ENCODE data around the gene GIPC1. TPM values are rescaled to one million over a fixed set of nuclear protein-coding genes. Genes with fewer than 3 reads are reported as not detected.

GIPC1 gene
- total RNA-seq, 1 experiment from 2014 or later = 59.4 TPM

DNA sequence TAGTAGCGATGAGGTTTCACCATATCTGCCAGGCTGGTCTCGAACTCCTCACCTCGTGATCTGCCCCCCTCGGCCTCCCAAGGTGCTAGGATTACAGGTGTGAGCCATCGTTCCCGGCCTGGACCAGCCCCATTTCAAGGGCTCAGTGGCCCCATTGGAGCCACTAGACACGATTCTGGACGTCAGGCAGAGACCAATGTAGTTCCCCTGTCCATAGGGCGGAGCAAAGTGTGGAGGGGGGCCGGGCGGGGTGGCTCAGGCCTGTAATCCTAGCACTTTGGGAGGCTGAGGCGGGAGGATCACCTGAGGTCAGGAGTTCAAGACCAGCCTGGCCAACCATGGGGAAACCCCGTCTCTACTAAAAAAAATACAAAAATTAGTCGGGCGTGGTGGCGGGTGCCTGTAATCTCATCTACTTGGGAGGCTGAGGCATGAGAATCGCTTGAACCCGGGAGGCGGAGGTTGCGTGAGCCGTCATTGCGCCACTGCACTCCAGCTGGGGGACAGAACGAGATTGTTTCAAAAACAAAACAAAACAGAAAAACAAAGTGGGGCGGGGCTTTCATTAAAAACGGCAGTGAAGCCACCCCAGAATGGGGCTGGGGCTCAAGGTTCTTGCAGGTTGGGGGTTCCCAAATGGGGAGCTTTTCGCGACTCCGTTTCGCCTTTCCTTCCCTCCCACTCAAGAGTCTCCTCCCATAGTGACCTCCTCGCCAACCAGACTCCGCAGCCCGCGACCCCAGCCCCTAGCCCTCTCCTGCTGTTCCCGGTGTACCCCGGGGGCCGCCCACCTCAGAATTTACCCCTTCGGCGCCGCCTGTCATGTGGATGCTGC, 32.7 kb upstream of the GIPC1 start:
- H3K27ac ChIP-seq (ENCODE audit: low read depth, low read length, poor library complexity, severe bottlenecking) = peak overlapping the region; percentile 15
- BruUV-seq (replicated peaks) = no TSS peak
- intact Hi-C loops (cut with micrococcal nuclease; ENCODE audit: unreplicated experiment) = no loop called here
- peak overlapping the region; percentile 83 for H3K4me3 ChIP-seq (ENCODE audit: low read depth, low read length, poor library complexity, severe bottlenecking)
- DNase-seq (ENCODE audit: low spot score) = no peak
- POLR2A ChIA-PET (ENCODE audit: low non-redundant PET) = interaction anchor here (0.5 kb wide), 1 partner anchor 25 kb away, joined by 3 read pairs; no protein-coding TSS in a partner anchor
- CTCF ChIA-PET = no interaction called here
- no peaks in the 10 kb centered on the region for H3K36me3 ChIP-seq (ENCODE audit: insufficient read depth, low read length, poor library complexity, severe bottlenecking)
- no peak for TF ChIP-seq EZH2 (IDR thresholded peaks at IDR 0.05; ENCODE audit: borderline replicate concordance, low read depth, low read length, poor library complexity, severe bottlenecking)
- TF ChIP-seq, protein P1, sequence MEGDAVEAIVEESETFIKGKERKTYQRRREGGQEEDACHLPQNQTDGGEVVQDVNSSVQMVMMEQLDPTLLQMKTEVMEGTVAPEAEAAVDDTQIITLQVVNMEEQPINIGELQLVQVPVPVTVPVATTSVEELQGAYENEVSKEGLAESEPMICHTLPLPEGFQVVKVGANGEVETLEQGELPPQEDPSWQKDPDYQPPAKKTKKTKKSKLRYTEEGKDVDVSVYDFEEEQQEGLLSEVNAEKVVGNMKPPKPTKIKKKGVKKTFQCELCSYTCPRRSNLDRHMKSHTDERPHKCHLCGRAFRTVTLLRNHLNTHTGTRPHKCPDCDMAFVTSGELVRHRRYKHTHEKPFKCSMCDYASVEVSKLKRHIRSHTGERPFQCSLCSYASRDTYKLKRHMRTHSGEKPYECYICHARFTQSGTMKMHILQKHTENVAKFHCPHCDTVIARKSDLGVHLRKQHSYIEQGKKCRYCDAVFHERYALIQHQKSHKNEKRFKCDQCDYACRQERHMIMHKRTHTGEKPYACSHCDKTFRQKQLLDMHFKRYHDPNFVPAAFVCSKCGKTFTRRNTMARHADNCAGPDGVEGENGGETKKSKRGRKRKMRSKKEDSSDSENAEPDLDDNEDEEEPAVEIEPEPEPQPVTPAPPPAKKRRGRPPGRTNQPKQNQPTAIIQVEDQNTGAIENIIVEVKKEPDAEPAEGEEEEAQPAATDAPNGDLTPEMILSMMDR (conservative IDR thresholded peaks at IDR 0.05; ENCODE audit: low read depth, low read length) = no peak
- H3K4me1 ChIP-seq (ENCODE audit: insufficient read depth, low read length, poor library complexity, severe bottlenecking) = no peaks in the 10 kb centered on the region
- H3K9me3 ChIP-seq (ENCODE audit: low read depth, low read length, poor library complexity, severe bottlenecking) = no peaks in the 10 kb centered on the region
- no peaks in the 10 kb centered on the region for H3K27me3 ChIP-seq (replicated peaks; ENCODE audit: insufficient read depth, low read depth, low read length, poor library complexity)

DNA sequence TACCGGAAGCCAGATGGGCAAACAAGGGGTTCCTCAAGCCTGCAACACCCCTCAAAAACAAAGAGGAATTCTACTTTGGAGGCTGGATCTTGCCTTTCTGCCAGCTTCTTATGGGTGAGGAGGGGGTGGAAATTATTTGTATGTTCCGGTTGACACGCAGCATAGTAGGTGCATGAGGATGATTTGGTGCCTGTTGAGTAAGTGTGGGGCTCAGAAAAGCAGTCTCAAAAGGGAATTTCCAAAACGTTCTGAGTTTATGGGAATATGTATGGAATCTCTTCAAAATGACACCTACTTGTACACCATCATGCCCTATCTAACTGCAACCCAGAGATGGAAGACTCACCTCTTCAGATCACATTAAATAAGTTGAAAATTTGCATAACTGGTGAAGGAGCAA, 30.5 kb upstream of the GIPC1 start:
- no peak for TF ChIP-seq EZH2 (IDR thresholded peaks at IDR 0.05; ENCODE audit: borderline replicate concordance, low read depth, low read length, poor library complexity, severe bottlenecking)
- TF ChIP-seq, protein P1 (conservative IDR thresholded peaks at IDR 0.05; ENCODE audit: low read depth, low read length) = no peak
- Histone ChIP-seq H3K4me3 (ENCODE audit: low read depth, low read length, poor library complexity, severe bottlenecking) (no peak overlapping the region), H3K9me3 (ENCODE audit: low read depth, low read length, poor library complexity, severe bottlenecking) (no peaks in the 10 kb centered on the region), H3K27ac (ENCODE audit: low read depth, low read length, poor library complexity, severe bottlenecking) (peak overlapping the region; percentile 22), H3K27me3 (replicated peaks; ENCODE audit: insufficient read depth, low read depth, low read length, poor library complexity) (no peaks in the 10 kb centered on the region), H3K36me3 (ENCODE audit: insufficient read depth, low read length, poor library complexity, severe bottlenecking) (no peaks in the 10 kb centered on the region), H3K4me1 (ENCODE audit: insufficient read depth, low read length, poor library complexity, severe bottlenecking) (peaks cover 9% of the 10 kb centered on the region)
- no TSS peak for BruUV-seq (replicated peaks)
- no peak for DNase-seq (ENCODE audit: low spot score)
- intact Hi-C loops (cut with micrococcal nuclease; ENCODE audit: unreplicated experiment) = no loop called here
- POLR2A ChIA-PET (ENCODE audit: low non-redundant PET) = no interaction called here
- CTCF ChIA-PET = no interaction called here

DNA sequence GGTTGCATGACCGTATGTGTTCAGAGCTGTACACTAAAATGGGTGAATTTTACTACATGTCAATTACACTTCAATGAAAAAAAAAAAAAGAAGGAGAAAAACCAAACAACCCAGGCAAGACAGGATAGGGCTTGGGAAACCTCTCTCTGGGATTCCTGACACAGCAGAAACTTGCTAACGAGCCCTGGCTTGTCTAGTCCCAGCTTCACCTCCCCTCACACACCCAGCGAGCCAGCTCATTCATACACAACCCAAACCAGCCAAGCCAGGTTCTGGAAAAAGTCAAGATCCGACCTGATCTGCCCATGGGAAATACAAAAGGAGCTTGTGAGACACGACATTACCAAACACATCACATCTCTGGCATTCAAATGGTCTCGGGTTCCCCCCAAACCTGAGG, 29.8 kb upstream of the GIPC1 start:
- peaks cover 9% of the 10 kb centered on the region for H3K4me1 ChIP-seq (ENCODE audit: insufficient read depth, low read length, poor library complexity, severe bottlenecking)
- H3K27me3 ChIP-seq (replicated peaks; ENCODE audit: insufficient read depth, low read depth, low read length, poor library complexity) = no peaks in the 10 kb centered on the region
- peak overlapping the region; percentile 22 for H3K27ac ChIP-seq (ENCODE audit: low read depth, low read length, poor library complexity, severe bottlenecking)
- ChIA-PET POLR2A (ENCODE audit: low non-redundant PET) (interaction anchor here (0.6 kb wide), 1 partner anchor 906 kb away, joined by 5 read pairs; no protein-coding TSS in a partner anchor), CTCF (no interaction called here)
- no peaks in the 10 kb centered on the region for H3K9me3 ChIP-seq (ENCODE audit: low read depth, low read length, poor library complexity, severe bottlenecking)
- no TSS peak for BruUV-seq (replicated peaks)
- no peak overlapping the region for H3K4me3 ChIP-seq (ENCODE audit: low read depth, low read length, poor library complexity, severe bottlenecking)
- no peaks in the 10 kb centered on the region for H3K36me3 ChIP-seq (ENCODE audit: insufficient read depth, low read length, poor library complexity, severe bottlenecking)
- intact Hi-C loops (cut with micrococcal nuclease; ENCODE audit: unreplicated experiment) = no loop called here
- TF ChIP-seq, protein P1 (conservative IDR thresholded peaks at IDR 0.05; ENCODE audit: low read depth, low read length) = no peak
- TF ChIP-seq EZH2 (IDR thresholded peaks at IDR 0.05; ENCODE audit: borderline replicate concordance, low read depth, low read length, poor library complexity, severe bottlenecking) = no peak
- no peak for DNase-seq (ENCODE audit: low spot score)

Data from A673 (cell line).